Medulla oblongata (tissue), 1 donor: ENCODE results near the gene SAMD4B.
"Not testable (repeated sequence)": the region's sequence is repeated elsewhere in the genome, so short reads cannot be mapped to it uniquely, and the experiment has no call there.

Experiments
- DNase-seq: peaks from one replicate; pipeline ENCODE4 v3.0.0-alpha.2; 2015; ENCODE audit errors: extremely low spot score

Gene SAMD4B, protein sequence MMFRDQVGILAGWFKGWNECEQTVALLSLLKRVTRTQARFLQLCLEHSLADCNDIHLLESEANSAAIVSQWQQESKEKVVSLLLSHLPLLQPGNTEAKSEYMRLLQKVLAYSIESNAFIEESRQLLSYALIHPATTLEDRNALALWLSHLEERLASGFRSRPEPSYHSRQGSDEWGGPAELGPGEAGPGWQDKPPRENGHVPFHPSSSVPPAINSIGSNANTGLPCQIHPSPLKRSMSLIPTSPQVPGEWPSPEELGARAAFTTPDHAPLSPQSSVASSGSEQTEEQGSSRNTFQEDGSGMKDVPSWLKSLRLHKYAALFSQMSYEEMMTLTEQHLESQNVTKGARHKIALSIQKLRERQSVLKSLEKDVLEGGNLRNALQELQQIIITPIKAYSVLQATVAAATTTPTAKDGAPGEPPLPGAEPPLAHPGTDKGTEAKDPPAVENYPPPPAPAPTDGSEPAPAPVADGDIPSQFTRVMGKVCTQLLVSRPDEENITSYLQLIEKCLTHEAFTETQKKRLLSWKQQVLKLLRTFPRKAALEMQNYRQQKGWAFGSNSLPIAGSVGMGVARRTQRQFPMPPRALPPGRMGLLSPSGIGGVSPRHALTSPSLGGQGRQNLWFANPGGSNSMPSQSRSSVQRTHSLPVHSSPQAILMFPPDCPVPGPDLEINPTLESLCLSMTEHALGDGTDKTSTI

DNA sequence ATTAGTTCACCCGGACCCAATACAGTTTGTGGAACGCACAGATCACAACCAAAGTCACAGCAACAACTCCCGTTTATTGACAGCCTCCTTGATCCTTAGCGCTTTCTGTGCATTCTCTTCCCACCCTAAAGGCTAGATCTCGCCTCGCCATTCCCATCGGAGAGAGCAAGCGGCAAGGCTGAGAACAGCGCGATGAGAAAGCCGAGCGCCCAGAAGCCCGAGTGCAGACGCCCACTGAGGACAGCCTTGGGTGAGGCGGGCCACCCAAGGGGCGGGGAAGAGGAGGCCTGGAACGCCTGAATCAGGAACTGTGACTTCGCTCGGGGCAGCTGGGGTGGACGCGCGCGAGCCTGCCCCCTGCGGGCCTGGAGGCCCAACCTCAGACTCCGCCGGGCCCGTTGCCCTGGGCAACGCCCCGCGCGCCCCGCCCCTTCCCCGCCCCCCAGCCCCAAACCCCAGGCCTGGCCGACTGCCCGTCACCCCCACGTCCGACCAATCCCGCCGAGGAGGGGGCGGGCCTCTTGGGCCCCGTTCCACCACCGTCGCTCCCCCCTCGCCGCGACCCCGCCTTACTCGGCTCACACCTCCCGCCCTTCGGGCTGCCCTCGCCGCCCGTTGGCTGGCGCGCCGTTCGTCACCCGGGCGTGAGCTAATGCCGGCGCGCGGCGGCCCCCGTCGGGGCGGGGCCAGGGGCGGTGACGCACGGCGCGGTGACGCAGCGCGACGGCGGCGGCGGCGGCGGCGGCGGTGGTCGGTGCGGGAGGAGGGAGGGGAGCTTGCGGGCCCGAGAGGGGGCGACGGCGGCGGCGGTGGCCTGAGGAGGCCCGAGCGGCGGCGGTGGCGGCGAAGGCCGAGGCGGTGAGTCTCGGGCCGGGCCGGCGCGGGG, at the start of gene SAMD4B:
Gene SAMD4B (plus strand): TSS at position 703 of the 886 bp plus-strand sequence. CDS start 14,473 bp downstream, outside the sequence.
- peak; percentile 99 for DNase-seq

DNA sequence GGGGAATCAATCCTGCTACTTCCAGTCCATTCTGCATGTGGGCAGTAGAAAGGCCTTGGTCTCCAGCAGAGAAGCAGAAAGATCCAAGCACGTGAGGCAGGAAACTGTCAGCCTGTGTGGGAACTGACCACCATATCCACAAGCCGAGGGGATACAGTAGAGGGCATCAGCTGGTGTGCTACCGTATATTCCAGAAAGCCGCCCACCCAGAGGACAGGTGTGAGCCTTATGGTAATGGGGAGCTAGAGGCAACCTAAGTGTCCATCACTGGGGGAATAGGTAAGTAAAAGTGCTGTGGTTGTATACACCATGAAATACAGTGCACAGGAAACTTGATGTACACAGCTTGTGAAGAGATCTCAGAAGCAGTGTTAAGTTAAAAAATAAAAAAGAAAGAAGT, 48.8 kb upstream of the SAMD4B start:
- no peak for DNase-seq

DNA sequence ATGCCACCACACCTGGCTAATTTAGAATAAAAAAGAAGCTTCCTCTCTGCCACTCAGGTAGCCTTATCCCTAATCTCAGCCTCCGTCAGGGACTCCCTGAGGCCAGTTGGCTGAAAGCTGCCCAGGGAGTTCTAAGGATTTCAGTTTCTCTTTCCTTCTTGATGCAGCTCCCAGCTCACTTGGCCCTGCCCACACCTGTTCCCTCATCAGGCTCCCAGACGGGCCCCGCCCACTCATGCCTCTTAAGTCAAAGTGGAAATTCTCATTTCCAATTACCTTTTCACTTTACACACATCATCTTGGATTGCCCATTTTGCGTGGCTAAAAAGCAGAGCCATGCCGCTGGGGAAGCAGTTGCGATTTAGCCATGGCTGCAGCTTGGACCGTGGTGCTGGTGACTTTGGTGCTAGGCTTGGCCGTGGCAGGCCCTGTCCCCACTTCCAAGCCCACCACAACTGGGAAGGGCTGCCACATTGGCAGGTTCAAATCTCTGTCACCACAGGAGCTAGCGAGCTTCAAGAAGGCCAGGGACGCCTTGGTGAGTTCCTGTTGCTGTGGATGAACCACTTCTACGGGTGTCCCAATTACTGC, 46.1 kb upstream of the SAMD4B start, which contains the start of gene IFNL1:
Gene IFNL1 (plus strand): TSS at position 353 of the 591 bp plus-strand sequence. CDS start 15 bp downstream, at position 368.
- DNase-seq = no peak

GRCh38 chr19:39296906-39297305, 45.3 kb upstream of the SAMD4B start:
- no peak for DNase-seq

DNA sequence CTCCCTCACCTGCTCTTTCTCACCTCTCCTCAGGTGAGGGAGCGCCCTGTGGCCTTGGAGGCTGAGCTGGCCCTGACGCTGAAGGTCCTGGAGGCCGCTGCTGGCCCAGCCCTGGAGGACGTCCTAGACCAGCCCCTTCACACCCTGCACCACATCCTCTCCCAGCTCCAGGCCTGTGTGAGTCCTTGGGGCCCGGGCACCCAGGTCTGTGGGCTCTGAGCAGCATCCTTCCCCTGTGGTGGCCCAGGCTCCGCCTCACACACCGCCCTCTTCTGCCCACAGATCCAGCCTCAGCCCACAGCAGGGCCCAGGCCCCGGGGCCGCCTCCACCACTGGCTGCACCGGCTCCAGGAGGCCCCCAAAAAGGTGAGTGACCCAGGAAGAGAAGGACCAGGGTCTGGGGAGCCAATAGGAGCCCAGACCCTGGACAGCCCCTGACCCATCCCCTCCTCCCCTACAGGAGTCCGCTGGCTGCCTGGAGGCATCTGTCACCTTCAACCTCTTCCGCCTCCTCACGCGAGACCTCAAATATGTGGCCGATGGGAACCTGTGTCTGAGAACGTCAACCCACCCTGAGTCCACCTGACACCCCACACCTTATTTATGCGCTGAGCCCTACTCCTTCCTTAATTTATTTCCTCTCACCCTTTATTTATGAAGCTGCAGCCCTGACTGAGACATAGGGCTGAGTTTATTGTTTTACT, 44.1 kb upstream of the SAMD4B start:
- DNase-seq = no peak

DNA sequence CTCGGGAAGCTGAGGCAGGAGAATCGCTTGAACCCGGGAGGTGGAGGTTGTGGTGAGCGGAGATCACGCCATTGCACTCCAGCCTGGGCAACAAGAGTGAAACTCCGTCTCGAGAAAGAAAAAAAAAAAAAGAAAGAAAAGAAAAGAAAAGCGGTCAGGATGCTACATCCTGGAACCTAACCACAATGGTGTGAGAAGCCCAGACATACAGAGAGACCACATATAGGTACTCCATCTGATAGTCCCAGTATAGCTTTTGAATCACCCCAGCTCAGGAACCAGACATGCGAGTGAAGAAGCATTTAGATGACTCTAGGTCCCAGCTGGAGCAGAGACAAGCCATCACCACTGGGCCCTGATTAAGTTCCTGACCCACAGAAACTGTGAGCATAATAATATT, 42.8 kb upstream of the SAMD4B start:
- DNase-seq = no peak

DNA sequence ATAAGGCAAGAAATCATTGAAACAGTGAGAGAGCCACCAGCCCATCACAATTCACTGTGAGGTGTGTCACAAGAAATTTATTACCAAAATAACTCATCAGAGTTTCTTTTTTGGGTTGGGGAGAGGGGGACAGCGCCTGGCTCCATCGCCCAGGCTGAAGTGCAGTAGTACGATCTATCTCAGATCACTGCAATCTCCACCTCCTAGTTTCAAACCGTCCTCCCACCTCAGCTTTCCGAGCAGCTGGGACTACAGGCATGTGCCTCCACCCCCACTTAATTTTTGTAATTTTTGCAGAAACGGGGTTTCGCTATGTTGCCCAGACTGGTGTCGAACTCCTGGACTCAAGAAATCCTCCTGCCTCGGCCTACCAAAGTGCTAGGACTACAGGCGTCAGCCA, 42.4 kb upstream of the SAMD4B start:
- no peak for DNase-seq

DNA sequence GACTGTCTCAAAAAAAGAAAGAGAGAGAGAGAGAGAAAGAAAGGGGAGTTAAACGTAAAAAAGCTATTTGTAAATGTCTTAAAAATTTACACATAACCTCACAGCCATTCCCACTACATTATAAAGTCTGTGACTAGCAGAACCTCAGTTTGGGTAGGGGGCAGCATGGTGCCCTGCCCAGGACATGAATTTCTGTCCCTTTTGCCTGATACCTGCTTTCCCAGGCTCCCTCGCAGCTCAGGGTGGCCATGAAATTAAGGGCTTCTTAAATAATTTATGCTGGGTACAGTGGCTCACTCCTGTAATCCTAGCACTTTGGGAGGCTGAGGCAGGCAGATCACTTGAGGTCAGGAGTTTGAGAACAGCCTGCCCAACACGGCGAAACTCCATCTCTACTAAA, 41.2 kb upstream of the SAMD4B start:
- no peak for DNase-seq

- no peak for DNase-seq
Measured at GRCh38 chr19:39301562-39301961, 40.7 kb upstream of the SAMD4B start.

GRCh38 chr19:39303373-39304184, 38.6 kb upstream of the SAMD4B start:
- DNase-seq = no peak

- no peak for DNase-seq
Measured at GRCh38 chr19:39304185-39304513, 38.1 kb upstream of the SAMD4B start.

DNA sequence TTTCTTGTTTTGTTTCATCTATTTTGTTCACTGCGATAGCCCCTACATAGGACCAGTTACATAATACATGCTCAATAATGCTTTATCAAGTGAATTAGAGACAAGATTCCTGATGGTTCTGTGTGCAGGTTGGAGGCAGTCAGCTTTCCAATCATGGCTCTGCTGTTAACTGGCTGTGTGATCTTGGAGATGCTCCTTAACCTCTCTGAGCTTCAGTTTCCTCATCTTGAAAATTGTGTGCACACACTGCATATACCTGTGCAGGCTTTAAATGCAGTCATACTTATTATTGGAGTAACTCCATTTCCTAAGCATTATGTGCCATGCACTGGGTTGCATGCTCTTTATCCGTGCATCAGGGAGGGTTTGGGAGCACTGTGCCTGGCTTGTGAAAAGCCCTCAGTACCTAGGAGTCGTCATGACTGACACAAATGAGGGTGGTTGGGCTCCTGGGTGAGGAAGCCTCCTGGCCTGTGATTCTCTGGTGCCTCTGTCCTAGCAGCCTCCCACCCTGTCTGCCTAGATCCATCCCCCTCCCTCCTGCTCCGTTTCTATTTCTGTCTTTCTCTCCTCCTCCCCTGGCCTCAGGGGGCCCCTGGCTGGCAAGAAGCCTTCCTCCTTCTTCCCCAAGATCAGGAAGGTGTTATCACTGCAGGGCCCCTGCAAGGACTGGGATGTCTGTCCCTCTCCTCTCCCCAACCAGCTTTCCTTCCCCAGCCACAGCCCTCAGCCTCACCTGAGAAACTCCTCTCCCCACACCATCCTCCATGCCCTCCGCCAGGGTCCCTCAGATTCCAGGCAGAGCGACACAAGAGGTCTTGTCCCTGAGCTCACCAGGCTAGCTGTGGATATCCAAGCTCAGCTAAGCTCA, 37.3 kb upstream of the SAMD4B start:
- no peak for DNase-seq

GRCh38 chr19:39306075-39306474, 36.1 kb upstream of the SAMD4B start:
- DNase-seq = no peak

DNA sequence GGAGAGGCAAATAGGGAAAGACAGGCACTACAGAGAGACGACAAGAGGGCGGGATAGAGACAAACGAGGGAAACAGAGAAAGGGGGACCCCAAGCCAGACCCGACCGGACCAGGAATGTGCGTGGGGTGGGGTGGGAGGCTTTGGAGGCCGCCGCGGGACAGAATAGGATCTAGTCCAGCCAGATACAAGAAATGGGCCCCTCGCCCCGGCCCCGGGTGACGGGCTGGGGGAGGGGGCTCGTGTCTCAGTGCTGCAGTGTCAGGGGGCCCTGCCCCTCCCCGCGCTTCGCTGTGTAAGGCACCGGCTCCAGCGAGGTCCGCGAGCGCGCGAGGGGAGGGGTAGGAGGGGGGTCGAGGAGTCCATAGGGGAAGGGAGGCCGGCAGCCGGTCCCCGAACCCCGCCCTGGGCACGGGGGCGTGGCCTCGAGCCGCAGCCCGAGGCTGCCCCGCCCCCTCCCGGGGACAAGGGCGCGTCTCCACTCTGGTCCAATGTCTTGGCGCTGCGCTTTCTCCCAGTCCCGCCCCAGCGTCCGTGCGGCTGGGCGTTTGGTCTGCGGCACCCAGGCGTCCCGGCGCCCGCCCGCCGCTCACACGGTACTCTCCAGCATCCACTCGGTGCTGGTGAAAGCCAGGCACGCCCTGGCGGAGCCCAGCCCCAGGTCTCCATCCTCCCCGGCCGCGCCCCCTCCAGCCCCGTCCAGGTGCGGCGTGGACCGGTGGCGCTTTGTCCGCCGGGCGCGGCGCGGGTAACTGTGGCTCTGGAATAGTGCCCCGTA, 35.0 kb upstream of the SAMD4B start:
- no peak for DNase-seq

GRCh38 chr19:39307822-39308530, 34.2 kb upstream of the SAMD4B start:
- no peak for DNase-seq

GRCh38 chr19:39308531-39309304, 33.5 kb upstream of the SAMD4B start:
- no peak for DNase-seq

DNA sequence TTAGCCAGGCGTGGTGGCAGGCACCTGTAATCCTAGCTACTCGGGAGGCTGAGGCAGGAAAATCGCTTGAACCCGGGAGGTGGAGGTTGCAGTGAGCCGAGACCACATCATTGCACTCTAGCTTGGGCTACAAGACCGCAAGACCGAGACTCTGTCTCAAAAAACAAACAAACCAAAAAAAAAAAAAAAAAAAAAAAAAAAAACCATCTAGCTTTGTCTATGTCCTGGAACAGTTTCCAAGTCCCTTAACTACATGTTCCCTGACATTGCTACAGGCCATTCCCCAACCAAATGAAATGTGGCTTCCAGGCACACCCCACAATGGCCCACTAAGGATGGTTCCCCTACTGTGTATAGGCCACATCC, 32.9 kb upstream of the SAMD4B start:
- not testable (repeated sequence) for DNase-seq
